PC-9 (cell line): Measurements from ENCODE around the gene CCDC68. TPM values are rescaled to one million over a fixed set of nuclear protein-coding genes. Genes with fewer than 3 reads are reported as not detected.
"Not testable (repeated sequence)": the region's sequence is repeated elsewhere in the genome, so short reads cannot be mapped to it uniquely, and the experiment has no call there.

Experiments
- BruUV-seq: library from RNA; stranded (reverse); fragments of 400-500 nt; replicated peaks from 2 replicates; lab custom pipeline; 2021; lab: Mats Ljungman, UMichigan
- CTCF ChIA-PET: fragments of 300-600 bp; sonication (Branson Sonifier 250); formaldehyde crosslinking; loops from one replicate; lab custom pipeline; 2022; ENCODE audit warnings: antibody characterized with exemption; lab: Charles Lee
- POLR2A ChIA-PET: fragments of 300-600 bp; sonication (Branson Sonifier 250); formaldehyde crosslinking; loops from one replicate; lab custom pipeline; 2022; ENCODE audit warnings: antibody characterized with exemption; ENCODE audit not compliant: unreplicated experiment; lab: Charles Lee
- DNase-seq, 2 experiments: peaks; one replicate each; pipeline versions ENCODE4 v3.0.0 to v3.0.0-alpha.2; 2015 to 2022; ENCODE audit warnings: mixed read lengths in 1 of 2
- H2AFZ ChIP-seq: fragments of 200-600 bp; sonication (generic); 2 replicates; pipeline ENCODE4 v1.8.1; 2017; ENCODE audit warnings: antibody characterized with exemption
- H3F3A ChIP-seq: fragments of 200-600 bp; sonication (generic); 2 replicates; pipeline ENCODE4 v1.8.1; 2017; ENCODE audit warnings: antibody characterized with exemption, mild to moderate bottlenecking, low read depth; ENCODE audit not compliant: insufficient read depth
- H3K27ac ChIP-seq: fragments of 200-600 bp; sonication (generic); 2 replicates; pipeline ENCODE4 v1.6.1; 2016; ENCODE audit warnings: mixed run types
- H3K27me3 ChIP-seq: fragments of 200-600 bp; sonication (generic); 2 replicates; pipeline ENCODE4 v1.6.1; 2016; ENCODE audit warnings: low read depth, mixed run types; ENCODE audit not compliant: insufficient read depth
- H3K36me3 ChIP-seq: fragments of 200-600 bp; sonication (generic); 2 replicates; pipeline ENCODE4 v1.6.1; 2016; ENCODE audit warnings: low read depth, mixed run types
- H3K4me1 ChIP-seq: fragments of 200-600 bp; sonication (generic); replicated peaks from 2 replicates; pipeline ENCODE4 v1.6.1; 2016; ENCODE audit warnings: mixed run types; ENCODE audit not compliant: insufficient read depth
- H3K4me2 ChIP-seq: fragments of 200-600 bp; sonication (generic); 2 replicates; pipeline ENCODE4 v1.6.1; 2017; ENCODE audit warnings: mixed run types
- H3K4me3 ChIP-seq: fragments of 200-600 bp; sonication (generic); 2 replicates; pipeline ENCODE4 v1.6.1; 2016; ENCODE audit warnings: mixed run types
- H3K79me2 ChIP-seq: fragments of 200-600 bp; sonication (generic); 2 replicates; pipeline ENCODE4 v1.6.1; 2017; ENCODE audit warnings: low read depth, mixed run types
- H3K9me2 ChIP-seq: fragments of 200-600 bp; sonication (generic); 2 replicates; pipeline ENCODE4 v1.8.1; 2017; ENCODE audit warnings: mild to moderate bottlenecking; ENCODE audit not compliant: insufficient read depth
- H3K9me3 ChIP-seq: fragments of 200-600 bp; sonication (generic); 2 replicates; pipeline ENCODE4 v1.8.1; 2016; ENCODE audit warnings: low read depth; ENCODE audit not compliant: insufficient read depth
- H4K20me1 ChIP-seq: fragments of 200-600 bp; sonication (generic); 2 replicates; pipeline ENCODE4 v1.8.1; 2017; ENCODE audit not compliant: insufficient read depth
- EZH2 ChIP-seq: fragments of 200-600 bp; sonication (generic); IDR thresholded peaks from 2 replicates; pipeline ENCODE4 v1.8.0; 2017; ENCODE audit warnings: antibody characterized with exemption, low read depth
- intact Hi-C: fragments of 100-400 bp; cut with micrococcal nuclease; formaldehyde crosslinking; loops from one replicate; pipeline ENCODE4 v1.10.0; 2022; ENCODE audit not compliant: unreplicated experiment
- total RNA-seq: library from RNA; stranded (reverse); gene quantifications from 2 replicates; pipeline ENCODE4 v1.2.3, GENCODE V29; 2021
- TF ChIP-seq, protein P1 (sequence below): fragments of 200-600 bp; sonication (generic); conservative IDR thresholded peaks from 2 replicates; pipeline ENCODE4 v1.6.1; 2017; ENCODE audit warnings: mixed run types, antibody characterized with exemption, mild to moderate bottlenecking, moderate library complexity

Gene CCDC68
- total RNA-seq, 1 experiment from 2014 or later: 2.9 TPM

DNA sequence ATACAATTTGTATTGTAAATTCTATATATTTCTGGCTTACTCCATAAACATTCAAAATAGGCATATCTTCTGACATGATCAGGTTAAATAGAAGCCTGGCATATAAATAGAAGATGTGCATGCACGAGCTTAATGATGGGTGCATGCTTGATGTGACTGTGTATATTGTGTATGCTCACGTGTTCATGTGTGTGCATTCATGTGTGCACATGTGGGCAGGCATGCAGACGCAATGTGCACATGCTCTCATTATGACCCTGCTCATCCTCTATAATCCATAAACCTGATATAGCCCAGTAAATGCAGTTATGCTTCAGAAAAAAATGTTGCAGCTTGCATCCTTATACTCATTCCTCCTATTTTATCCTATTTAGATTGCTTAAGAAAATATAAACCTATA is 101.8 kb downstream of the CCDC68 start:
- Histone ChIP-seq H3K4me3 (no peak overlapping the region), H3K79me2 (peaks cover 16% of the 10 kb centered on the region; the same call in 1 of the 2 replicates), H3K9me2 (no peaks in the 10 kb centered on the region), H2AFZ (no peak overlapping the region), H3K36me3 (no peaks in the 10 kb centered on the region; the same call in 1 of the 2 replicates), H3F3A (no peaks in the 10 kb centered on the region), H3K27ac (no peak overlapping the region), H3K9me3 (0 out of 2 replicates have a peak, but pooled peaks cover 6% of the 10 kb centered on the region), H3K4me2 (no peak overlapping the region), H3K4me1 (no peaks in the 10 kb centered on the region), H3K27me3 (no peaks in the 10 kb centered on the region), H4K20me1 (no peaks in the 10 kb centered on the region)
- BruUV-seq: no TSS peak
- intact Hi-C loops: no loop called here
- ChIA-PET CTCF (no interaction called here), POLR2A (no interaction called here)
- no peak for DNase-seq
- no peak for TF ChIP-seq EZH2
- TF ChIP-seq, protein P1, sequence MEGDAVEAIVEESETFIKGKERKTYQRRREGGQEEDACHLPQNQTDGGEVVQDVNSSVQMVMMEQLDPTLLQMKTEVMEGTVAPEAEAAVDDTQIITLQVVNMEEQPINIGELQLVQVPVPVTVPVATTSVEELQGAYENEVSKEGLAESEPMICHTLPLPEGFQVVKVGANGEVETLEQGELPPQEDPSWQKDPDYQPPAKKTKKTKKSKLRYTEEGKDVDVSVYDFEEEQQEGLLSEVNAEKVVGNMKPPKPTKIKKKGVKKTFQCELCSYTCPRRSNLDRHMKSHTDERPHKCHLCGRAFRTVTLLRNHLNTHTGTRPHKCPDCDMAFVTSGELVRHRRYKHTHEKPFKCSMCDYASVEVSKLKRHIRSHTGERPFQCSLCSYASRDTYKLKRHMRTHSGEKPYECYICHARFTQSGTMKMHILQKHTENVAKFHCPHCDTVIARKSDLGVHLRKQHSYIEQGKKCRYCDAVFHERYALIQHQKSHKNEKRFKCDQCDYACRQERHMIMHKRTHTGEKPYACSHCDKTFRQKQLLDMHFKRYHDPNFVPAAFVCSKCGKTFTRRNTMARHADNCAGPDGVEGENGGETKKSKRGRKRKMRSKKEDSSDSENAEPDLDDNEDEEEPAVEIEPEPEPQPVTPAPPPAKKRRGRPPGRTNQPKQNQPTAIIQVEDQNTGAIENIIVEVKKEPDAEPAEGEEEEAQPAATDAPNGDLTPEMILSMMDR: no peak

DNA sequence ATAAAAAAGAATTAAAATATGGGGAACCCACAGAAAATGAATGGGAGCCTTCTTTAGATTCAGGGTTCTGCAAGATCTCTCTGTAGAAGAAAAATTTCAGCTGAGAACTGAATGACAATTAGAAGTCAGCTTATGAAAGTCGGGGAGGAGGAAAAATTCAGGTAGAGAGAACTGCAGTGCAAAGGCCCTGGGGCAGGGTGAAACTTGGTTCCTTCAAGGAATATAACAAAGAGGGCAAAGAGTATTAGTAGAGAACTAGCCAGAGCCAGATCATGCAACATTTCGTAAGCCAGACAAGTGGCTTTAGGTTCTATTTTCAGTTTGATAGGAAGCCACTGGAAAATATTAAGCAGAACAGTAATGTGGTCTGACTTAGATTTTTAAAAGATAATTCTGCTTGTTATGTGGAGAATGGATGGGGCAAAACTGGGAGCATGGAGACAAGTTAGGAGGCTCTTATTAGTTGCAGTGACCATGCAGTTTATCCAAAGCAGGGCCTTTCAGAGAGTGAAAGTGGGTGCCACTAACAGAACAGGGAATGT is 103.1 kb downstream of the CCDC68 start:
- H3K27ac ChIP-seq: no peak overlapping the region

DNA sequence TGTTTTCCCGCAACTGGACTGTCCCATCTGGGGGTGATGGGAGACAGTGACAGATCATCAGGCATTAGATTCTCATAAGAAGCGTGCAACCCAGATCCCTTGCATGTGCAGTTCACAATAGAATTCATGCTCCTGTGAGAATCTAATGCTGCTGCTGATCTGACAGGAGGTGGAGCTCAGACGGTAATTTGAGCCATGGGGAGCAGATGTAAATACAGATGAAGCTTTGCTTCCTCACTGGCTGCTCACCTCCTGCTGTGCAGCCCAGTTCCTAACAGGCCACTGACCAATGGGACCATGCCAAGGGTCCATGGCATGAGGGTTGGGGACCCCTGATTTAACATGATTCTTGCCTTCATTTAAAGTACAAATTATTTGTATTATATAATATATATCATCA is 104.2 kb downstream of the CCDC68 start:
- H4K20me1 ChIP-seq, DNase-seq, H3K4me3 ChIP-seq, intact Hi-C loops, H3F3A ChIP-seq, BruUV-seq, CTCF ChIA-PET, POLR2A ChIA-PET, H3K27me3 ChIP-seq, H3K27ac ChIP-seq, H3K9me2 ChIP-seq, H2AFZ ChIP-seq, H3K9me3 ChIP-seq, H3K4me2 ChIP-seq, H3K36me3 ChIP-seq, H3K4me1 ChIP-seq: not testable (repeated sequence)
- peaks cover 13% of the 10 kb centered on the region; the same call in 1 of the 2 replicates for H3K79me2 ChIP-seq

More for the DNA sequence above, 103.1 kb downstream of the CCDC68 start:
- ChIA-PET POLR2A (no interaction called here), CTCF (interaction anchor here (0.6 kb wide), 1 partner anchor 16 kb away, joined by 13 read pairs; no protein-coding TSS in a partner anchor)
- BruUV-seq: no TSS peak
- Histone ChIP-seq H4K20me1 (no peaks in the 10 kb centered on the region), H3K36me3 (no peaks in the 10 kb centered on the region; the same call in 1 of the 2 replicates), H3K9me2 (no peaks in the 10 kb centered on the region), H3K9me3 (0 out of 2 replicates have a peak, but pooled peaks cover 6% of the 10 kb centered on the region), H2AFZ (no peak overlapping the region), H3K27me3 (no peaks in the 10 kb centered on the region), H3K4me3 (no peak overlapping the region), H3K4me2 (no peak overlapping the region), H3F3A (no peaks in the 10 kb centered on the region), H3K79me2 (peaks cover 13% of the 10 kb centered on the region; the same call in 1 of the 2 replicates), H3K4me1 (no peaks in the 10 kb centered on the region)
- DNase-seq: no peak
- intact Hi-C loops: no loop called here
- no peak for TF ChIP-seq EZH2
- TF ChIP-seq, protein P1: no peak
